Right atrium auricular region (tissue), 2 donors: ENCODE measurements around the gene TMEM135. TPM values are rescaled to one million over a fixed set of nuclear protein-coding genes. Genes with fewer than 3 reads are reported as not detected.
A peak's percentile ranks its signal among the peaks of the same experiment; 100 is the strongest.

Source experiments
- DNase-seq: peaks from one replicate; pipeline ENCODE4 v3.0.0-alpha.2; 2019; ENCODE audit warnings: low spot score
- H3K27ac ChIP-seq, 2 donors: fragments of 200-600 bp; sonication (generic); 1 replicate in 1 of 2; 2 replicates in 1 of 2; pipeline ENCODE4 v1.5.1; 2016 to 2019
- H3K27me3 ChIP-seq, 2 donors: fragments of 200-600 bp; sonication (generic); one replicate each; pipeline versions ENCODE4 v1.5.1 to v1.6.0; 2017 to 2019
- H3K36me3 ChIP-seq: fragments of 200-600 bp; sonication (generic); one replicate; pipeline ENCODE4 v1.5.1; 2016
- H3K4me1 ChIP-seq, 2 donors: fragments of 200-600 bp; sonication (generic); one replicate each; pipeline versions ENCODE4 v1.5.1 to v1.6.0; 2017 to 2019
- H3K4me3 ChIP-seq, 2 donors: fragments of 200-600 bp; sonication (generic); 1 replicate in 1 of 2; 2 replicates in 1 of 2; pipeline ENCODE4 v1.5.1; 2017 to 2019; ENCODE audit warnings: mild to moderate bottlenecking in 1 of 2, moderate library complexity in 1 of 2
- H3K9me3 ChIP-seq, 2 donors: fragments of 200-600 bp; sonication (generic); one replicate each; pipeline ENCODE4 v1.5.1; 2019
- total RNA-seq, 2 donors: library from RNA; depleted of rRNA; stranded (reverse); fragments of >200 nt; gene quantifications; one replicate each; pipeline ENCODE4 v1.1.0, GENCODE V29; 2016
- TF ChIP-seq, protein P1 (sequence below), 2 donors: fragments of 200-600 bp; sonication (generic); IDR thresholded peaks; one replicate each; pipeline ENCODE4 v1.5.1; 2019; ENCODE audit warnings: antibody characterized with exemption in 2 of 2

The TMEM135 gene
- total RNA-seq, 2 donors from 2014 or later = 12.2 to 13.0 TPM

- Histone ChIP-seq H3K9me3 (no peaks in the 10 kb centered on the region), H3K4me1 (peaks cover 0 to 30% of the 10 kb centered on the region in 2 donors), H3K27ac (peak overlapping the region in 1 of 2 donors; percentile 14), H3K4me3 (no peak overlapping the region), H3K36me3 (no peaks in the 10 kb centered on the region), H3K27me3 (no peaks in the 10 kb centered on the region)
- TF ChIP-seq, protein P1, sequence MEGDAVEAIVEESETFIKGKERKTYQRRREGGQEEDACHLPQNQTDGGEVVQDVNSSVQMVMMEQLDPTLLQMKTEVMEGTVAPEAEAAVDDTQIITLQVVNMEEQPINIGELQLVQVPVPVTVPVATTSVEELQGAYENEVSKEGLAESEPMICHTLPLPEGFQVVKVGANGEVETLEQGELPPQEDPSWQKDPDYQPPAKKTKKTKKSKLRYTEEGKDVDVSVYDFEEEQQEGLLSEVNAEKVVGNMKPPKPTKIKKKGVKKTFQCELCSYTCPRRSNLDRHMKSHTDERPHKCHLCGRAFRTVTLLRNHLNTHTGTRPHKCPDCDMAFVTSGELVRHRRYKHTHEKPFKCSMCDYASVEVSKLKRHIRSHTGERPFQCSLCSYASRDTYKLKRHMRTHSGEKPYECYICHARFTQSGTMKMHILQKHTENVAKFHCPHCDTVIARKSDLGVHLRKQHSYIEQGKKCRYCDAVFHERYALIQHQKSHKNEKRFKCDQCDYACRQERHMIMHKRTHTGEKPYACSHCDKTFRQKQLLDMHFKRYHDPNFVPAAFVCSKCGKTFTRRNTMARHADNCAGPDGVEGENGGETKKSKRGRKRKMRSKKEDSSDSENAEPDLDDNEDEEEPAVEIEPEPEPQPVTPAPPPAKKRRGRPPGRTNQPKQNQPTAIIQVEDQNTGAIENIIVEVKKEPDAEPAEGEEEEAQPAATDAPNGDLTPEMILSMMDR (IDR thresholded peaks at IDR 0.05) = peak; percentile 98 to 100
- peak; percentile 83 for DNase-seq
These were observed 315.3 kb downstream of the TMEM135 start for GRCh38 chr11:87352759-87353707.

DNA sequence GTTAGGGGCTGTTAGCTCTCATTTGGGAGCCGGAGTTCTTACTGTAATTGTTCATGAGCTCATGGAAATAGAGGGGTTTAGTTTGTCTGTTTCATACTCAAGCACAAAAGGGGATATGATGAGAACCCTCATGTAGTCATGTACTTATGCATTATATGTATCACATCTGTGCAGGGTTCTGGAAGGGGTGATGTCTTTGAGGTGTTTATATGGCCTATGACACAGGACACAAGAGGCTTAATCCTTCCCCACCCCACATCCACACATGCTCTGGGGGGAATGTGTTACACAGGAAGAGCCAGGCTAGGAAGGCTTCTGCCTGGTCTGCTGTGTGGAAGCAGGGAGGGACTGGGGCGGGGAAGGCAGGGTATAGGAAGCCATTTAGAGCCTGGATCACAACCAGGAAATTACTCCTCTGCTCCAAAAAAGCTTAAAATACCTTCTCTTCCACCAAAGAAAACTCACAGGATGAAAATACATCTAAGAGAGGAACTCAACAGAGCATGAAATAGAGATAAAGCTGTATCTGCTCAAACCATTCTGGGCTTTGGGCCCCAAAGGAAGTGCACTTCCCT lies 316.1 kb downstream of the TMEM135 start:
- TF ChIP-seq, protein P1 (IDR thresholded peaks at IDR 0.05) = no peak
- DNase-seq = no peak
- H3K4me3 ChIP-seq = no peak overlapping the region
- H3K27me3 ChIP-seq = no peaks in the 10 kb centered on the region
- peaks cover 0 to 30% of the 10 kb centered on the region in 2 donors for H3K4me1 ChIP-seq
- no peaks in the 10 kb centered on the region for H3K9me3 ChIP-seq
- H3K27ac ChIP-seq = peak overlapping the region in 1 of 2 donors; percentile 14
- H3K36me3 ChIP-seq = no peaks in the 10 kb centered on the region

- Histone ChIP-seq H3K27me3 (no peaks in the 10 kb centered on the region), H3K4me1 (peaks cover 0 to 30% of the 10 kb centered on the region in 2 donors), H3K4me3 (no peak overlapping the region), H3K36me3 (no peaks in the 10 kb centered on the region), H3K9me3 (no peaks in the 10 kb centered on the region), H3K27ac (no peak overlapping the region)
- TF ChIP-seq, protein P1 (IDR thresholded peaks at IDR 0.05) = no peak
- no peak for DNase-seq
These were observed 317.9 kb downstream of the TMEM135 start for GRCh38 chr11:87355596-87355995.

GRCh38 chr11:87356428-87356827 lies 318.7 kb downstream of the TMEM135 start:
- H3K27ac ChIP-seq = no peak overlapping the region
- TF ChIP-seq, protein P1 (IDR thresholded peaks at IDR 0.05) = no peak
- H3K4me3 ChIP-seq = no peak overlapping the region
- H3K36me3 ChIP-seq = no peaks in the 10 kb centered on the region
- H3K4me1 ChIP-seq = peaks cover 0 to 30% of the 10 kb centered on the region in 2 donors
- DNase-seq = no peak
- no peaks in the 10 kb centered on the region for H3K27me3 ChIP-seq
- H3K9me3 ChIP-seq = no peaks in the 10 kb centered on the region

DNA sequence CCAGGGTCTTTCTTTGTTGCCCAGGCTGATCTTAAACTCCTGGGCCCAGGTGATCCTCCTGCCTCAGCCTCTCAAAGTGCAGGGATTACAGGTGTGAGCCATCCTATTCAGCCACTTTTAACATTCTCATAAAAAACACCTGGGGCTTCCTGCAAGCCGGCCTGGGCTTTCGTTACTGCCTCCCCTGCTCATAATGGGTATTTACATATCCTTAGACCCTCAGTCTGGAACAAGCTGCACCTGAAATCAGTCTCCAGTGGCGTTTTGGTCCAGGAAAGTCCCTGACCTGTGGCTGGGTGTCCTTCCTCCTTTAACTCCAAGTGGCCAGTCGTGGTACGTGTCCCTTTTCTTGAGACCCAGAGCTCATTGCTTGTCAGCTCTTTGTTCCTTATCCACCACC lies 320.7 kb downstream of the TMEM135 start:
- Histone ChIP-seq H3K4me3 (no peak overlapping the region), H3K4me1 (peaks cover 0 to 20% of the 10 kb centered on the region in 2 donors), H3K36me3 (no peaks in the 10 kb centered on the region), H3K27me3 (no peaks in the 10 kb centered on the region), H3K9me3 (no peaks in the 10 kb centered on the region), H3K27ac (no peak overlapping the region)
- no peak for DNase-seq
- TF ChIP-seq, protein P1 (IDR thresholded peaks at IDR 0.05) = no peak
